Smooth muscle cell (in vitro differentiated cells): Measurements from ENCODE around the gene FBXL17. TPM values are rescaled to one million over a fixed set of nuclear protein-coding genes. Genes with fewer than 3 reads are reported as not detected.

ENCODE experiments used
- DNase-seq: peaks from one replicate; lab custom pipeline; 2025; ENCODE audit not compliant: unreplicated experiment; lab: John Stamatoyannopoulos, UW
- H2AFZ ChIP-seq: fragments of 200-600 bp; sonication (generic); 2 replicates; pipeline ENCODE4 v1.6.0; 2016; ENCODE audit warnings: antibody characterized with exemption, low read depth, mild to moderate bottlenecking
- H3F3A ChIP-seq: fragments of 200-600 bp; sonication (generic); 2 replicates; pipeline ENCODE4 v1.6.0; 2017; ENCODE audit warnings: antibody characterized with exemption, low read depth
- H3K27ac ChIP-seq: fragments of 200-600 bp; sonication (generic); 2 replicates; pipeline ENCODE4 v1.5.1; 2016; ENCODE audit warnings: low read depth, mild to moderate bottlenecking
- H3K27me3 ChIP-seq: fragments of 200-600 bp; sonication (generic); 2 replicates; pipeline ENCODE4 v1.6.1; 2016; ENCODE audit warnings: low read depth, mild to moderate bottlenecking
- H3K36me3 ChIP-seq: fragments of 200-600 bp; sonication (generic); 2 replicates; pipeline ENCODE4 v1.5.1; 2016; ENCODE audit warnings: low read depth
- H3K4me1 ChIP-seq: fragments of 200-600 bp; sonication (generic); 2 replicates; pipeline ENCODE4 v1.5.1; 2016; ENCODE audit warnings: low read depth
- H3K4me2 ChIP-seq: fragments of 200-600 bp; sonication (generic); 2 replicates; pipeline ENCODE4 v1.6.0; 2016; ENCODE audit warnings: mild to moderate bottlenecking
- H3K4me3 ChIP-seq: fragments of 200-600 bp; sonication (generic); 2 replicates; pipeline ENCODE4 v1.5.1; 2016; ENCODE audit warnings: mild to moderate bottlenecking
- H3K79me2 ChIP-seq: fragments of 200-600 bp; sonication (generic); 2 replicates; pipeline ENCODE4 v1.6.0; 2016; ENCODE audit warnings: low read depth, mild to moderate bottlenecking
- H3K9ac ChIP-seq: fragments of 200-600 bp; sonication (generic); 2 replicates; pipeline ENCODE4 v1.6.0; 2016; ENCODE audit warnings: low read depth
- H3K9me3 ChIP-seq: fragments of 200-600 bp; sonication (generic); replicated peaks from 2 replicates; pipeline ENCODE4 v1.5.1; 2016; ENCODE audit warnings: low read depth
- H4K20me1 ChIP-seq: fragments of 200-600 bp; sonication (generic); 2 replicates; pipeline ENCODE4 v1.6.0; 2016; ENCODE audit warnings: low read depth
- WGBS: methylation state at CpG from one replicate; pipeline ENCODE4 v1.1.7; 2016; ENCODE audit warnings: low lambda C conversion rate; 5-methylcytosine and 5-hydroxymethylcytosine counted together
- polyA plus RNA-seq: library from polyadenylated mRNA; unstranded; fragments of >200 nt; fragmentation: Nextera tagmentation; extraction: Ambion mirVana; gene quantifications from 2 replicates; pipeline ENCODE4 v1.2.1, GENCODE V29; 2016
- total RNA-seq: library from RNA; depleted of rRNA; stranded (reverse); fragments of >200 nt; gene quantifications from 2 replicates; pipeline ENCODE4 v1.2.3, GENCODE V29; 2014
- TF ChIP-seq, protein P1 (sequence below): fragments of 200-600 bp; sonication (generic); IDR thresholded peaks from 2 replicates; pipeline ENCODE4 v1.5.1; 2017; ENCODE audit warnings: borderline replicate concordance, mild to moderate bottlenecking, antibody characterized with exemption; ENCODE audit not compliant: insufficient read depth, poor library complexity, severe bottlenecking

The FBXL17 gene
- total and polyA plus RNA-seq, 2 experiments from 2014 or later = 5.4 to 16.0 TPM

DNA sequence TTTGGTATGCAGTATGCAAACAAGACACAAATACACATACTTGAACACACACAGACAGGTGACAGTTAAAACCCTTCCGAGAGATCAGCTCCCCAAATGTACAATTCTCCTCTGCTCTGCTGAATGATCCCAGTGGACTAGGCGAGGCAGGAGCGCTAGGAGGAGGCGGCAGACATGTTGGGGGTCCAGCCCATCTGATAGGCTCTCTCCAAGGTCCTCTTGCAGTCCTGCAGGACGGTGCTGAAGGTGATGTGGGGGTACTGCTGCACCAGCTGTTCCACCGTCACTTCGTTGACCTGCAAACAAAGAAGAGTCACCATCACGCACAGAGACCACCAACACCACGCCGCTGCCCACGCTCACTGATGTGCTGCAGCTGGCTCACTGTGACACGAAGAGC lies 520.3 kb downstream of the FBXL17 start:
- TF ChIP-seq, protein P1, sequence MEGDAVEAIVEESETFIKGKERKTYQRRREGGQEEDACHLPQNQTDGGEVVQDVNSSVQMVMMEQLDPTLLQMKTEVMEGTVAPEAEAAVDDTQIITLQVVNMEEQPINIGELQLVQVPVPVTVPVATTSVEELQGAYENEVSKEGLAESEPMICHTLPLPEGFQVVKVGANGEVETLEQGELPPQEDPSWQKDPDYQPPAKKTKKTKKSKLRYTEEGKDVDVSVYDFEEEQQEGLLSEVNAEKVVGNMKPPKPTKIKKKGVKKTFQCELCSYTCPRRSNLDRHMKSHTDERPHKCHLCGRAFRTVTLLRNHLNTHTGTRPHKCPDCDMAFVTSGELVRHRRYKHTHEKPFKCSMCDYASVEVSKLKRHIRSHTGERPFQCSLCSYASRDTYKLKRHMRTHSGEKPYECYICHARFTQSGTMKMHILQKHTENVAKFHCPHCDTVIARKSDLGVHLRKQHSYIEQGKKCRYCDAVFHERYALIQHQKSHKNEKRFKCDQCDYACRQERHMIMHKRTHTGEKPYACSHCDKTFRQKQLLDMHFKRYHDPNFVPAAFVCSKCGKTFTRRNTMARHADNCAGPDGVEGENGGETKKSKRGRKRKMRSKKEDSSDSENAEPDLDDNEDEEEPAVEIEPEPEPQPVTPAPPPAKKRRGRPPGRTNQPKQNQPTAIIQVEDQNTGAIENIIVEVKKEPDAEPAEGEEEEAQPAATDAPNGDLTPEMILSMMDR = no peak
- Histone ChIP-seq H3K27me3 (no peaks in the 10 kb centered on the region), H3K27ac (no peak overlapping the region), H3K9ac (no peak overlapping the region), H4K20me1 (no peaks in the 10 kb centered on the region), H3K36me3 (no peaks in the 10 kb centered on the region), H3F3A (no peaks in the 10 kb centered on the region), H2AFZ (no peak overlapping the region), H3K79me2 (no peaks in the 10 kb centered on the region), H3K4me2 (no peak overlapping the region), H3K9me3 (no peaks in the 10 kb centered on the region), H3K4me1 (no peaks in the 10 kb centered on the region), H3K4me3 (no peak overlapping the region)
- DNase-seq = no peak
- 92% methylated on average over 12 of the region's 12 CpGs for WGBS

DNA sequence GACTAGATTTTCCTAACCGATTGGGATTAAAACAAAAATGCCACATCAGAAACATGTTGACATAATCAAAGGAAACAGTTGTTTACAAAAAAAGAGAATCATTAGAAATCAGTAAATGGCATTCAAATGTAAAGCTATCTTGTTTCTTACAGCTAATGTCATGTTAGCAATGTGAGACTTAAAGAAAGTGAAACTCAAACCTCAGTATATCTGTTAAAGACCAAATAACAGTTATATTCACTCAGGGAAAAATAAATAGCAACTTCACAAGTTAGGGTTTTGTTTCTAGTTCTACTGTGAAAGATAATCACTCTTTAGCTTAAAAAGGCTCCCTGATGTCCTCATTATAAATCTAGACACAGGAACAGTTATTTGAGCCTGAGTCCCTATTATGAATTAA lies 521.9 kb downstream of the FBXL17 start:
- TF ChIP-seq, protein P1 = no peak
- Histone ChIP-seq H3K27ac (no peak overlapping the region), H3K79me2 (no peaks in the 10 kb centered on the region), H3K27me3 (no peaks in the 10 kb centered on the region), H3K9ac (no peak overlapping the region), H3K4me3 (no peak overlapping the region), H4K20me1 (no peaks in the 10 kb centered on the region), H3F3A (no peaks in the 10 kb centered on the region), H3K9me3 (no peaks in the 10 kb centered on the region), H3K4me1 (no peaks in the 10 kb centered on the region), H2AFZ (no peak overlapping the region), H3K36me3 (no peaks in the 10 kb centered on the region), H3K4me2 (no peak overlapping the region)
- 82% methylated on average over 1 of the region's 1 CpG for WGBS
- DNase-seq = no peak

DNA sequence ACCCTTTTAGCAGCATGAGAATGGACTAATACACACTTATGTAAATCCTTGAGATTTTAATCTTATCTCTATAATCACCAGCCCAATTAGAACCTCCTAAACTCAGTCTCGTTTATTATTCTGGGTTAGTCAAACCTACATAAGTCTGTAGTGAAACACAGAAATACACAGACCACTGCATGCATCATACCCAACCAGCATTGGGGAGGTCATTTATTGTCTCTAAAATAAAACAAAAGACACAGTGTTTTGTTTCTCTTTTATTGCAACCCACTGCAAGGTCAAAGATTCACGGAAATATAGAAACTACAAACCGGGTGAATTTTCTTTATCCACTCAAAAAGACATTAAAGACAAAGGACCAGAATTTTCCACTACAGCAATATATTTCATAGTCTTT lies 523.1 kb downstream of the FBXL17 start:
- WGBS = 55% methylated on average over 3 of the region's 3 CpGs

DNA sequence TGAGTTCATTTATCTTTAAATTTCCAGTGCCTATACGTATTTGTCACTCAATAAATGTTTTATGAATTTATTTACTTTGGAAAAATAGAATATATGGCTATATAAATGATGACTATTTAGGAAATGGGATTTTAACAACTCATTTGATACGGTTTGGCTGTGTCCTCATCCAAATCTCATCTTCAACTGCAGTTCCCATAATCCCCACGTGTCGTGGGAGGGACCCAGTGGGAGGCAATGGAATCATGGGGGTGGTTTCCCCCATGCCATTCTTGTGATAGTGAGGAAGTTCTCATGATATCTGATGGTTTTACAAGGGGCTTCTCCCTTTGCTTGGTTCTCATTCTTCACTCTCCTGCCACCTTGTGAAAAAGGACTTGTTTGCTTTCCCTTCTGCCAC lies 523.6 kb downstream of the FBXL17 start:
- Histone ChIP-seq H3K27ac (no peak overlapping the region), H4K20me1 (no peaks in the 10 kb centered on the region), H3K4me2 (no peak overlapping the region), H2AFZ (no peak overlapping the region), H3K4me3 (no peak overlapping the region), H3K9me3 (no peaks in the 10 kb centered on the region), H3K9ac (no peak overlapping the region), H3K4me1 (no peaks in the 10 kb centered on the region), H3K36me3 (no peaks in the 10 kb centered on the region), H3K27me3 (no peaks in the 10 kb centered on the region), H3F3A (no peaks in the 10 kb centered on the region), H3K79me2 (no peaks in the 10 kb centered on the region)
- DNase-seq = no peak
- WGBS = 67% methylated on average over 4 of the region's 4 CpGs
- TF ChIP-seq, protein P1 = no peak

More for the DNA sequence above, 523.1 kb downstream of the FBXL17 start:
- TF ChIP-seq, protein P1 = no peak
- Histone ChIP-seq H3K4me3 (no peak overlapping the region), H3K36me3 (no peaks in the 10 kb centered on the region), H3F3A (no peaks in the 10 kb centered on the region), H3K4me2 (no peak overlapping the region), H3K9me3 (no peaks in the 10 kb centered on the region), H2AFZ (no peak overlapping the region), H3K27me3 (no peaks in the 10 kb centered on the region), H4K20me1 (no peaks in the 10 kb centered on the region), H3K9ac (no peak overlapping the region), H3K27ac (no peak overlapping the region), H3K79me2 (no peaks in the 10 kb centered on the region), H3K4me1 (no peaks in the 10 kb centered on the region)
- no peak for DNase-seq
